Keratinocyte (primary cell): Measurements from ENCODE around the gene VIPR2.

Experiments
- CTCF ChIP-seq, 3 experiments: IDR thresholded peaks in 1 of 3; conservative IDR thresholded peaks in 1 of 3; optimal IDR thresholded peaks in 1 of 3; 2 replicates in 2 of 3; 3 replicates in 1 of 3; pipeline versions ENCODE3 to v1.5.1; 2011; ENCODE audit warnings: low read length in 3 of 3, mild to moderate bottlenecking in 3 of 3, moderate library complexity in 2 of 3, control low read depth in 1 of 3, inconsistent platforms in 1 of 3; ENCODE audit not compliant: insufficient read depth in 2 of 3; ENCODE audit errors: extremely low read depth in 1 of 3
- EZH2 ChIP-seq: IDR thresholded peaks from one replicate; pipeline ENCODE4 v1.6.1; 2012; ENCODE audit warnings: inconsistent platforms, mild to moderate bottlenecking, low read length, moderate library complexity

- TF ChIP-seq CTCF (optimal IDR thresholded peaks at IDR 0.05 in 1 of 3, IDR thresholded peaks at IDR 0.05 in 1 of 3, conservative IDR thresholded peaks at IDR 0.05 in 1 of 3; ENCODE audit: extremely low read depth in 1 of 3, insufficient read depth in 2 of 3, low read length in 3 of 3) (no peak), EZH2 (no peak)
Measured at GRCh38 chr7:159015081-159015453, 129.6 kb downstream of the VIPR2 start.
